ENCODE results near the gene TEX54.
A peak's percentile ranks its signal among the peaks of the same experiment; 100 is the strongest.

The TEX54 gene

GRCh38 chr11:62786318-62787004, 46.2 kb downstream of the TEX54 start:
- in situ Hi-C loops (cut with HindIII; ENCODE audit: low sequenced_read_pairs): no loop called here
- TF ChIP-seq CTCF (IDR thresholded peaks at IDR 0.05; ENCODE audit: low read depth, low read length, missing control alignments): peak; percentile 99
- DNase-seq (ENCODE audit: low read depth): no peak
- H3K4me3 ChIP-seq (ENCODE audit: low read depth, low read length): peak overlapping the region; percentile 92

DNA sequence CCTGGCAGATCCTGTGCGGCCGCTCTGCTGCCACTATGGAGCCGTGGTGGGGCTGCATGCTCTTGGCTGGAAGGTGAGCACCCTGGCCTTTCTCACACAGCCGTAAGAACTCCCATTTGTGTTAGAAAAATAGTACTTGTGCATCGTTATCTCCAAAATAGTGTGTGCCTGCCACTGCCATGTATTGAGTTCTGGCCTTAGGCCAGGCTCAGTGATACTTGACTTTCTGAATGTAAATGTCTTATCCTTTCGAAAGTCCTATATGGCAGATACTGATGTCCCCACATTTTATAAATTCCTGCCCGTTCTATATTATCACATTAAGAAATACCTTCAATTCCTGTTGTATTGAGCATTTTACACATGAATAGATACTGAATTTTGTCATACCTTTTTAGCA, 49.9 kb downstream of the TEX54 start:
- no peak for TF ChIP-seq CTCF (IDR thresholded peaks at IDR 0.05; ENCODE audit: low read depth, low read length, missing control alignments)
- in situ Hi-C loops (cut with HindIII; ENCODE audit: low sequenced_read_pairs): no loop called here
- no peak for DNase-seq (ENCODE audit: low read depth)
- H3K4me3 ChIP-seq (ENCODE audit: low read depth, low read length): no peak overlapping the region

Measured in astrocyte of the cerebellum (primary cell).